ENCODE results near the gene IMMP1L.
A peak's percentile ranks its signal among the peaks of the same experiment; 100 is the strongest.

IMMP1L gene

DNA sequence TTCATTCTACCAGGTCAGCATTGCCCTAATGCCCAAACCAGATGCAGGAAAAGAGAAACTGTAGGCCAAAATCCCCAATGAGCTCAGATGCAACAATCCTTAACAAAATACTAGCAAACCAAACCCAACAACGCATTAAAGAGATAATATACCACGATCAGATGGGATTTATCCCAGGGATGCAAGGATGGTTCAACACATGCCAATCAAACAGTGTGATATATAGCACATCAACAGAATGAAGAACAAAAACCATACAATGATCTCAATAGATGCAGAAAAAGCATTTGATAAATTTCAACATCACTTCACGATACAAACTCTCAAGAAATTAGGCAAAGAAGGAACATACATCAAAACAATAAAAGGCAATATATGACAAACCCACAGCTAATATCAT is 45.0 kb downstream of the IMMP1L start:
- DNase-seq = no peak

DNA sequence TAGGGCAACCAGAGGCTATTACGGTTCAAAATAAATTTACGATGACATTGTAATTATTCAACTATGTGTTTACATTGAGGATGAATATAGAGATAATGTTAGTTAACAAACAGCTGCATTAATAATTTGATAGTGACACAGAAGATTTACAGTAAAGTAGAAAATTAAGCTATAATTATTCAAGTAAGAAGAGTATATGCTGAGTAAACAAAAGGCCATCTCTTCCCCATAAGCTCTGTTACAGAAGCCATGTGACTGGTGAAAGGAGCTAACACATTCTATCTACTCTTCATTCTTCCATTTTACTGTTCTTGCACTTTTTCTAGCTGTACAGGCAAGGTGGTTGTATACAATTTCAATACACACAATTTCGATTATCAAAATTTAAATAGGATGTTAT is 54.2 kb downstream of the IMMP1L start:
- no peak for DNase-seq

DNA sequence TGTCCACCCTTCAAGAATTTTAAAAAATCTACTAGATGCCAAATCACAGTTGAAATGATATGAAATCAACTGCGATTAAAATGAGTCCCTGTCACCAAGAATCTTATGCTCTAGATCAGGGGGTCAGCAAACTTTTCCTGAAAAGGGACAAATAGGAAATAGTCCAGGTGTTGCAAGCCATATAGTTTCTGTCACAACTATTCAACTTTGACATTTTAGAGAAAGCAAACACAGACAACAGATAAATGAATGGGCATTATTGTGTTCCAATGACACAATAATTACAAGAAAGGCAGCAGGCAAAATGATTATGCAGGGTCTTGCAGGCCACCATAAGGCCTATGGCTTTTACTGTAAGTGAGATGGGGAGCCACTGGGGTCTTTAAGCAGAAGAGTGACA is 58.6 kb downstream of the IMMP1L start:
- DNase-seq = no peak

DNA sequence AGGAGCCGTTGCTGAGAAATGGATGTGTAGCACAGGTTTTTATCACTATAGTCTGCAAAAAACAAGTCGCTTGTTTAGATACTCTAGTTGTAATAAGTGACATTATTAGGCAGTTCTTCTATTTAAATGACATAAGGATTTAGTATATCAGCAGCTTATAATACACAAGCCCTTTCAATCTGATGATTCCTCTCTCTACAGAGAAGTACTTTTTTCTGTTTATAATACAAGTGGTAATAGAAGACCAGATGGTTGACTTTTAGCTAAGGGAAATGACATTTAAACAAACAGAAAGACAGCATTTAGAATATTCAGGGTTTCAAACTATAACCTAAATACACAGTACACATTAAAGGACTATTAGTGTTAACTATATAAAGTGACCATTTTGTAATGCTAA is 60.4 kb downstream of the IMMP1L start:
- no peak for DNase-seq

DNA sequence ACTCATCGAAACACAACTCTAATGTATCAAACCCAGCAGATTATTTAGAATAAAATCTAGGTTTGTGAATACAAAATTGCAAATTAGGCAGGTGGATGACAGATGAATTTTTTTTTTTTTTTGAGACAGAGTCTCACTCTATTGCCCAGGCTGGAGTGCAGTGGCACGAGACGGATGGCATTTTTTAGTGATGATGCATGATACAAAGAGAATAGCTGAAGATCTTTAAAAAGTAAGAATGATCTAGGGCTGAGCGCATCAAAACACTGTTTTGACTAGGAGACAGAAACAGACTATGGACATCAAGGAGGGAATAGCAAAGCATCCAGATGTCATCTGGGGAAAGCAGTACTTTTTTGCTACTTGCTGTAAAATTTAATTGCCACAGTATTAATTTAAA is 63.8 kb downstream of the IMMP1L start:
- DNase-seq = no peak

DNA sequence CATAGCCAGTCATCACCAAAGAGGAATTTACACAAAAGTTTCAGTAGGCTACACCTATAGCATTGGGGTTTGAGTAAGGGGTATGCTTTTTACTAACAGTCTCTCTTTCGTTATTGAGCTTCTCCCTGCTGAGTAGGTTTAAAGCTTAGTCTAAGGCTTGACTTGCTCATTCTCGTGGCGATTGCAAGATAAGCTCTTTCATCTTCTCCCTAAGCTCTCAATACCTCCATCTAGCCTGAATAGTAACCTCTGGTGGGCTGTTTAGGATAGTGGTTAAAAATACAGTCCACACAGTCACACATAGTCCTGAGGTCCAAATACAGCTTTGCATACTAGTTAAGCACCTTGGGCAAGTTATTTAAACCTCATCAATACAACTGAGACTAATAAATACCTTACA is 65.6 kb downstream of the IMMP1L start:
- no peak for DNase-seq

DNA sequence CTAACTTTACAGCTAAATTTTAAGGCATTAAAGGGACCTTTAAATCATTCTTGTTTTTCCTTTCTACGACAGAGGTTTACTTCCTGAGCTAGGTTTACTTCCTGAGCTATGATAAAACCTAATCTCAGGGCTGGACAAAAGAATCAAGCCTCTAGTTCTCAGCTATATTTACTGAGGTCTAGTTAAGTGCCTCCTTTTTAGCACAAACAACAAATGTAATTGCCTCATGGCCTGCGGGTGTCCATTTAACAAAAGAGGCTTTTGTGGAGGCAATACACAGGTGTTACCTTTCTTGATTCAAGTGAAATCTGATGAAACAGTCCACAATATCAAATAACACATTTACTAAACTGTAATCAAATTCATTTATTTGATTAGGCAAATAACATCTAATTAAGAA is 67.3 kb downstream of the IMMP1L start:
- no peak for DNase-seq

DNA sequence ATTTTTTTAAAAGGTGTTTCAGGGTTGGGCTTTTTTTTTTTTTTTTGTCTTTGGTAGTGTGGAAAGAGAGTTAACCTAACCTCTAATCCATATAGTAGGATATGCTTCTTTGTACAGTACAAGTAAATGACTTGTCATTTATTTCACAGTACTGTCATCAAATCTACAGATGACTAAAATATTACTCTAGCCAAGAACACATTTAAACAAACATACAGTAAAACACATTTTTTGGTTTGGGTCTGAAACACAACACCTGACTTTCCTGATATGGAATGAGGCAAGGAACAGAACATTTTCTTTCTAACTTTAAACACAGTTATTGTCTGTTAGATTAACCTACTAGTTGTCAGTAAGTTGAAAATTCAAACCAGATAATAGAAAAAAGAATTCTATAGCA is 68.1 kb downstream of the IMMP1L start:
- no peak for DNase-seq

DNA sequence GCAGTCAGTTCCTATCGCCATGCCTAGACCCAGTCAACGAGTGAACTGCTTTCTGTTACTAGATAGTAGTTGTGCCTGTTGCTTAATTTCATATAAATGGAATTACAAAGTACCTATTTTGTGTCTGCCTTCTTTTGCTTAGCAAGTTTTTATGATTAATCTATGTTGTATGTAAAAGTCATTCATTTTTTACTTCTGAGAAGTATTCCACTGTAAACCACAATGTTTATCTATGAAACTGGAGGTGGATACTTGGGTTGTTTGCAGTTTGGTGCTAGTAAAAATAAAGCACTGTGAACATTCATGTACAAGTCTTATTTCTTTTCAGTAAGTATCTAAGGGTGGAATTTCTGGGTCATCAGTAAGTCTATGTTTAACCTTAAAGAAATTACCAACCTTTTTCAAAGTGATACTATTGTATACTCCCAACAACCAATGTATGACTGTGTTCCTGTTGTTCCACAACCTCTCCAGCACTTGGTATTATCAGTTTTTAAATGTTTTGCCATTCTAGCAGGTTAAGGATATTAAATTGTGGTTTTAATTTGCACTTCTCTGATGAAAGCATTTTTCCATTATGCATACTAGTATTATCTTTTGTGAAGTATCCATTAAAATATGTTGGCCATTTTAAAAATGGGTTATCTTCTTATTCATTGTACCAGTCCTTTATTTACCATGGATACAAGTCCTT is 71.5 kb downstream of the IMMP1L start:
- no peak for DNase-seq

DNA sequence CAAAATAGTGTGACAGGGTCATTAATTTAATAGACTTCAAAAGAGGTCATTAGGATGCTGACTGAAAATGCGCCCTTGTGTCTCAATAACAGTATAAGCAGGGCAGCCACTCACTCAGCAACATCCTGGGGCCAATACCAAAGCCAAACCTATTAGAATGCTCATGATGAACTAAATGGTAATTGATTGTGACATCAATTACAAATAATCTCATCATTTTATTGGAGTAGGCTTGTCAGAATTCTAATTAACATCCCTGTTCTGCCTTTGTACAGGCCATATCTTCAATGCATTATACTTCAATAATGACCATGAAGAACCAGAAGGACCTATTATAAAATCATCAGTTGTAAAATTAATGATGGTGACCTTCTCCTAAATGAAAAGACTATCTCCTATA is 75.6 kb downstream of the IMMP1L start:
- DNase-seq = no peak

DNA sequence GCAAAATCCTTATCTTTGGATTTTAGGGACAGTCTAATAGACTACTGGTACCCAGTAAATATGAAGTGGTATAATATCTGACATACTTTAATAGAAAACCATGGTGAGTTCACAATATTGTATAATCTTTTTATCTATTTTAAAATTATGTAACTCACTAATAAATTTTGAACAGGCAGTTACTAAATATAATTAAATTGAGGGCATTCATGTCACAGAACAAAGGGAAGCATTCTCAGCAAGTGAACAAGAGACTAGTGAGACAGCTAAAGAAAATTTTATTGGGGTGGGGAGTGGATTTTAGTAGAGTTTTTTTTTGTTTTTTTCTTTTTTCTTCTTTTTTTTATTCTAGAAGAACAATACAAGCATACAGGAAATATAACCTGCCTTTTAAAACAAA is 84.8 kb downstream of the IMMP1L start:
- DNase-seq = no peak

DNA sequence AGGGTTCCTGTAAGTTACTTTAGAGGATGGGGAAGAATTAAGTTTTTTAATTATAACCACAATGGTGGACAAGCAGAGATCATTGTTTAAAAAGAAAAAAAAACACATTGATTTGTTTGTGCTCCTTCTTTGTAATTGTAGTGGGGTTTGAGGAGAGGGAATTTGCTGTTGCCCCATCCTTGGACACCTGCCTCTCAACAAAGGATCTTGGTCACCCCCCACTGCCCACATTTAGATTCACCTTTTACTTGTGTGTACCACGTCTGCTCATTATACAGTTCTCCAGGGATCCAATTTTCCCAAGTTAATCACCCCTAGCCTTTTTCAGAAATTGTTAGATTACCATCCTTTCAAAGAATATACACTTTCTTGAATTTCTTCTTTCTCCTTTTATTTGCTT is 86.7 kb downstream of the IMMP1L start:
- no peak for DNase-seq

DNA sequence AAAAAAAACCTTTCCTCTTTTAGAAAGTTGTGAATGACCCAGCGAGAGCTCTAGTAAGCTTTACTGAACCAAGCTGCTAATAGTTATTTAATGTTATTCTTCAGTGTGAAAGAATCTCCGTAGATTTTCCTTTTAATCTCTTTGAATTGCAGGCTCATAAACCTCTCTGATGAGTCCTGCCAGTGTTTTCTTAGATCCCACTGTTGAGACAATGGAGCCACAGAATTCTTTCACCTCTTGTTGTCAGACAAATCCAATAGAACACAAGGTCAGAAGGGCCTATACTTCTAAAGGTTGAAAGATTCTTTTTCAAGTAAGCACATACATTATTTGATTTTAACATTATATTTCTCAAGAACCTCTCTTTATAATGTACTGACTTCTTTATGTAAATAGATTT is 87.6 kb downstream of the IMMP1L start:
- no peak for DNase-seq

DNA sequence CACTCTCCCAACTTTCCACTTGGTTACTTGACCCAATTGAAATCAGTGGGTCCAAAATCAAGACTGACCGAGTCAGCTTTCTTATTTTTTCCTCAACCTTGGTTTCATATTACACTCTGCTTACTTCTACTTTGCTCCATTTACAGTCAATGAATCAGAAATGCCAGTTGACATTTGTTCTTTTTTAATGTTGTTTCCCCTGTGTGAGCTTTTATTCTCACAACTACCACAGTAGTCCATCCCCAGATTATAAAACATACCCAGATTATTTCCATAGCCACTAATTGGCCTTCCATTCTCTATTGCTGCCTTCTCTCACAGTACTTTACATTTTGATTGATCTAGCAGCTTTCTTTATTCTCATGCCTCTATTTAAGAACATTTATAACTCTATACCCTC is 89.8 kb downstream of the IMMP1L start:
- DNase-seq = no peak

DNA sequence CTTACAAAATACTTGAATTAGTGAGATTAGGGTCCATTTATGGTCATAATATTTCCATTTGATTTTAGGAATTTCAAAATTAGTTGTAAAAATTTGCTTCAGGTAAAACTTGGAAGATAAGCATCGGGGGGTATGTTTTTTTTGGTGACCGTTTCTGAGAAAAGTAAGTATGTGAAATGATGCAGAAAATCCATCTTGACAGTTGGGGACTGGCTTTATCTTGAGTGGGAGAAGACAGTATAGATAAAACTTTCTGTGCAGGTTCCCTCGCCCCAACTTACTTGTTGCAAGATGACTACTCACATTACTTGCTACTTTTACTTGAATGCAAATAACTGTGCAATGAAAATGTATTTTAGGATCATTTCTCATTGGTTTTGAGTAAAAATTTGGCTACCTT is 90.3 kb downstream of the IMMP1L start:
- DNase-seq = no peak

DNA sequence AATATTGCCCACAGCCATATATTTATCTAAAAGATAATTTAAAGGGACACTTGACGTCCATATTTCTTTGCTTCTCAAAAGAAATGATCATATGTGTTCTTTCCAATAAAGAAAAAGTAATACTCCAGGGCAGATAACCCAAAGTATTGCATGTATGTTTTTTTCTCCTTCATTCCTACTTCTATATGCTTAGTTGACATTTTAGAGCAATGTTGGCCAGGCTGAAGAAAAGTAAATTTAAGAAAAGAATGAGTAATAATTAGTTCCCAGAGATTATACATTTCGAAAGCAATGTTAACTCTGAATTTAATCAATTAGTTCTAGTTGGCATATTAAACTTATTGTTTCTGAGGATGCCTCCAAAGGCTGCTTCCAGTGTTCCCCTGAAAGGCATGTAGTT is 91.6 kb downstream of the IMMP1L start:
- no peak for DNase-seq

DNA sequence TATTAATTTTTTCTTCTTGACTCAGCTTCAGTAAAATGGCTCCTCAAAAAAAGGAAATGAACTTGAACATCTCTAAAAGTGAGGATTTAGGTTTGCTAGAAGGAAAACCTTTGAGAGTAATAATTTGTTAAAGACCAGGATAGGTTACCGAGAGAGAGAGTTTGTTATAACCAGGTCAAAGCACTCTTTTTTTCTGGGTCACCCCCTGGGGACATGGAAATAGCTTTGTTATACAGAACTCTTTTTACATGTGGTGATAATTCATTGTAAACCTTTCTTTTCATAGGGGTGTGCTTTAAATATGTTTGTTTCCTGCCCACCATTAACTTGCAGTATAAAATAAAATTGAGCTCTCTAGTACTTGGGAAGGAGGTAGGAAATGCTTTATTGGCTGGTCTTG is 92.1 kb downstream of the IMMP1L start:
- no peak for DNase-seq

DNA sequence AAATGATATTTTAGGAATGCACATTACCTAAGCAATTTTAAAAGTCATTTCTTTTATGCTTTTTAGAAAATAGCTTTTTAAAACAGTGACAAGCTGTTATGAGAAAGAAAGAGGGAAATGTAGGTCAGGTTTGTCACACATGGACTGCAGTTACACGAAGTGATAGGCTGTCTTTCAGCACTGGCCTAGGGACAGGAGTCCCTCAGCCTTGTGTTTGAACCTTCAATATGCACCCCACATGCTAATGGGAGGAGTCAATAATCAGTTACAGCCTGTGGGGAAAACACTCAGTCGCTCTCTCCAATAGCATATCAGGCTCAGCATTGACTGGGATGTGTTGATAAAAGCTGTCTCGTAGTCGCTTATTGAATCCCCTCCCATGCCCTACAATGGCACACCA is 94.0 kb downstream of the IMMP1L start:
- no peak for DNase-seq

DNA sequence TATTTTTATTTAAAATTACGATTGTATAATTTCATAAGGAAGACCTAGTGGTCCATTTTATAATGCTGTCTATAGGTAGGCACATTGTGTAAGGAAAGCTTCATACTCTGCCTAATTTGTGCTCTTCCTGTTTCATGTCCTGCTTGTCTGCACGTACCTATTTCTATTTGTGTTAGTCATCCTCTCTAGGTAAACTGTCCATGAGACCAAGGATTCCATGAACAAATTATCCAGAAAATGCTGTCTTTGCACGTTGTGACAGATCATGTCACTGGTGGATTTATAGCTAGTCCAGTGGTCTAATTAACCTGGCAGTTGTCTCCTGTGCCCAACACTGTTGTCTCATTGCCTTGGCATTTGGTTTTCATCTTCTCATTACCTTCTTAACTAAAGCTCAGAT is 95.1 kb downstream of the IMMP1L start:
- no peak for DNase-seq

DNA sequence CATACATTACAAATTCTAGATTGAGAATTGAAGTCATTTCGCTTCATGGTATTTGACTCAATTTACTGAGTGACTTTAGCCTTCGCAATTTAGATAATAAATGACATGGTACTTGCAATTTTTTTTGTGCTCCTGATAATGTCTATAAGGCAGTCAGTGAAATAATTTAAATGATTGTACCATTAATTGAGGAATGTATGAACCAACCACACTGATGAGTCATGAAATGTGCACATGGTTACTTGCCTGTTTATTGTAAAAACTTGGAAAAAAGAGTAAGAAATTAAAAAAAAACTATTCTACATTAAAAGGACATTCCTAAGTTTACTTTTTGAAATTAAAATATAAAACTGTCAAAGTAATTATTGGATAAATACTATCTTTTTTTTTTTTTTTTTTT is 96.5 kb downstream of the IMMP1L start:
- DNase-seq = no peak

DNA sequence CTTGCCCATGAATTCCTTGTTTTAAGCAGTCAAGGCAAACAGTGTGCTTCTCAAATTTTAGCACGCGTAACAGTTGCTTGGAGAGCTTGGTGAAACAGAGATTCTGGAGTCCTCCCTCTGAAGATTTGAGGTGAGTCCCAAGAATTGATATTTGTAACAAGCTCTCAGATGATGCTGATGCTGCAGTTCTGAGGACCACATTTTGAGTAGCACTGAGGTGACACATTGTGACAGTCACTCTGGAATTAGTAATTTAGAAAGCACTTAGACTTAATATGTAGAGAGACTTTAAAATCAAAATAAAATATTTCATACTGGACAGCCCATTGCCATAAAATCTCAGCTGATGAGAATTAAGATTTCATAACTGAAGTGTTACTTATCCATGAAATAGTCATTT is 101.2 kb downstream of the IMMP1L start:
- DNase-seq = no peak

DNA sequence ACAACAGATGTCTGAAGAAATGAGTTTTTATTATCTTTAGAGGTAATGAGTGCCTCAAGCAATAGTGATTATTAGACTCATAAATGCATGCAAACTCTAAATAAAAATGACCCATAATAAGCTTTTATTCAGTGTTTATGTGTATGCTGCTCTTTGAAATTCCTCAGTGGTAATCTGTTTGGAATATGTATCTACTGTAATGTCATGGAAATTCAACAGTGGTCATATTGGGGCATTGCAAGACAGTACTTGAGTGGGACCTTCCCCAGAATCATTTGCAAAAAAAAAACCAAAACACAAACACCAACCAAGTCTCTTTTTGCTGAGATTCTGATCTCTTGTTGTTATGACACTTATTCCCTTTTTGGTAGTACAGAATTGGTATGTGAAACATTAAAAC is 104.8 kb downstream of the IMMP1L start:
- DNase-seq = no peak

DNA sequence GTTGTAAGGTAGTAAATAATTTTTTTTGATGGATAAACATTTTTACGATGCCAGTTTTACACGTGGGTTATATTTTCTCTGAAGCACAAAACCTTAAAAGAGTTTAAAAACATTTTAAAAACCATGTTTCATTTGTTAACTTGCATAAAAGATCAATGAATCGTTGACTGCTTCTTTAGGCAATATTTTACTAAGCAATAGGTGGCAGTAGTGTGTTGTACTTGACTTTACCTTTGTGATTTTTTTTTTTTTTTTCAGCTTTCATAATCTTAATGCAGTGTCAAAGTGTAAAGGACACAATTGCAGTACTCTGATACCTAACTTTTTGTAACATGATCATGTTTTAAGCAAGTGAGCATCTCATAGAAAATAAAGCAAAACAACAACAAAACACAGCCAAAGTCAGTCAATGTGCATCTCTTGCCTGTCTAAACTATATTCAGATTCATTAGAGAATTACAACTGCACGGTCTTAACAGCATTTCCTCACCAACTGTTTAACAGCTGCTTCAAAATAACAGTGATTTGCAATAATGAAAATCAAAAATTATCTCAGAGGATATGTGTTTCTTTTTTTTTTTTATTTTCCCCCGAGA is 112.1 kb downstream of the IMMP1L start:
- DNase-seq = peak in 1 of 2 donors; percentile 34

DNA sequence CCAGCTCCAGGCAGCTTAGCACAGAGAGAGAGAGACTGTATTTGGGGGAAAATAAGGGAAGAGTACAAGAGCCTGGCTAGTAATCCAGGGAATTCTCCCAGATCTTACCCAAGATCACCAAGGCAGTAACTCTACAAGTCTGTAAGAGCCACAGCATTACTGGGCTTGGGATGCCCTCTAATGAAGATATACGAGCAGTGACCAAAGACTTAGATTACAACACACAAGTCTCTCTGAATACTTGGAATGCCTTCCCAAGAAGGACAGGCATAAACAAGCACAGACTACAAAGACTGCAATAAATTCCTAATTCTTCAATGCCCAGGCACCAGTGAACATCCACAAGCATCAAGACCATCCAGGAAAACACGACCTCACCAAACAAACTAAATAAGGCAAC is 122.0 kb downstream of the IMMP1L start:
- no peak for DNase-seq

DNA sequence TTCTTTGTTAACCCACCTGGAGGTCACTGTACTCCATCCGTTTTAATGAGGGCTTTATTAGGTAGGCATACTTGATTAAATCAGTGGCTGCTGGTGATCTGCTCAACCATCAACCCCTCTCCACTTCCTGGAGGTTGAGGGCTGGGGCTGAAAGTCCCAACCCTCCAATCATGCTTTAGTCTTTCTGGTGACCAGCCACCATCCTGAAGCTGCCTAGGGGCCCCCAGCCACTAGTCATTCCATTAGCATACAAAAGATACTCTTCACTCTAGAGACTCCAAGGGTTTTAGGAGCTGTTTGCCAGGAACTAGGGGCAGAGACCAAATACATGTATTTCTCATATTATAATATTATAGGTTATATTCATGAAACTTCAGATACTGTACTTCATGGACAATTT is 126.3 kb downstream of the IMMP1L start:
- DNase-seq = no peak

Measured in CD4-positive, alpha-beta T cell treated with Interleukin-1 beta for 1 hour (primary cell).